ENCODE measurements around the gene ADD1. TPM values are rescaled to one million over a fixed set of nuclear protein-coding genes. Genes with fewer than 3 reads are reported as not detected.

ADD1 gene
- total RNA-seq, 1 experiment from 2014 or later, result 232 TPM

DNA sequence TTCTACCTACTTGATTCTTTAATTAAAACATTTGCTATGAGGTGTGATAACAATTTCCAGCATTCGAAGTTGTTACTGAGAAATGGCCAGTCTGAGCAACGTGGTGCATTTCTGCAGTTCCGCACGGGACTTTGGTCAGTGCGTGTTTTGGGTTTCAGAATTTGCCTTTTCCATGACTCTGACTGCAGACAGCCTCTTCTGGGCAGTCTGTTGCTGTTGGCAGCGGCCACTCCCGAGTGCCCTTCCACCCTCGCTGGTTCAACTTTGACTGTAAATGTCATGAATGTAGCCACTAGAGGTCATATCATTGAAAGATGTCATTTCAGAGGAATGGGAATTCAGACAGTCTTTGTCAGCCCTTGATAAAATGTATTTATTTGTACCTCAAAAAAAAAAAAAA, 65.9 kb downstream of the ADD1 start:
- ChIA-PET CTCF (no interaction called here), POLR2A (ENCODE audit: low non-redundant PET) (no interaction called here)
- no peaks in the 10 kb centered on the region for H3K27me3 ChIP-seq (replicated peaks; ENCODE audit: insufficient read depth, low read depth, low read length, poor library complexity)
- H3K4me3 ChIP-seq (ENCODE audit: low read depth, low read length, poor library complexity, severe bottlenecking), result no peak overlapping the region
- H3K36me3 ChIP-seq (ENCODE audit: insufficient read depth, low read length, poor library complexity, severe bottlenecking), result peaks cover 55% of the 10 kb centered on the region
- intact Hi-C loops (cut with micrococcal nuclease; ENCODE audit: unreplicated experiment), result no loop called here
- no peaks in the 10 kb centered on the region for H3K9me3 ChIP-seq (ENCODE audit: low read depth, low read length, poor library complexity, severe bottlenecking)
- H3K4me1 ChIP-seq (ENCODE audit: insufficient read depth, low read length, poor library complexity, severe bottlenecking), result no peaks in the 10 kb centered on the region
- H3K27ac ChIP-seq (ENCODE audit: low read depth, low read length, poor library complexity, severe bottlenecking), result no peak overlapping the region
- no peak for DNase-seq (ENCODE audit: low spot score)
- BruUV-seq (replicated peaks), result no TSS peak
- TF ChIP-seq, protein P1, sequence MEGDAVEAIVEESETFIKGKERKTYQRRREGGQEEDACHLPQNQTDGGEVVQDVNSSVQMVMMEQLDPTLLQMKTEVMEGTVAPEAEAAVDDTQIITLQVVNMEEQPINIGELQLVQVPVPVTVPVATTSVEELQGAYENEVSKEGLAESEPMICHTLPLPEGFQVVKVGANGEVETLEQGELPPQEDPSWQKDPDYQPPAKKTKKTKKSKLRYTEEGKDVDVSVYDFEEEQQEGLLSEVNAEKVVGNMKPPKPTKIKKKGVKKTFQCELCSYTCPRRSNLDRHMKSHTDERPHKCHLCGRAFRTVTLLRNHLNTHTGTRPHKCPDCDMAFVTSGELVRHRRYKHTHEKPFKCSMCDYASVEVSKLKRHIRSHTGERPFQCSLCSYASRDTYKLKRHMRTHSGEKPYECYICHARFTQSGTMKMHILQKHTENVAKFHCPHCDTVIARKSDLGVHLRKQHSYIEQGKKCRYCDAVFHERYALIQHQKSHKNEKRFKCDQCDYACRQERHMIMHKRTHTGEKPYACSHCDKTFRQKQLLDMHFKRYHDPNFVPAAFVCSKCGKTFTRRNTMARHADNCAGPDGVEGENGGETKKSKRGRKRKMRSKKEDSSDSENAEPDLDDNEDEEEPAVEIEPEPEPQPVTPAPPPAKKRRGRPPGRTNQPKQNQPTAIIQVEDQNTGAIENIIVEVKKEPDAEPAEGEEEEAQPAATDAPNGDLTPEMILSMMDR (conservative IDR thresholded peaks at IDR 0.05; ENCODE audit: low read depth, low read length), result no peak
- TF ChIP-seq EZH2 (IDR thresholded peaks at IDR 0.05; ENCODE audit: borderline replicate concordance, low read depth, low read length, poor library complexity, severe bottlenecking), result no peak

DNA sequence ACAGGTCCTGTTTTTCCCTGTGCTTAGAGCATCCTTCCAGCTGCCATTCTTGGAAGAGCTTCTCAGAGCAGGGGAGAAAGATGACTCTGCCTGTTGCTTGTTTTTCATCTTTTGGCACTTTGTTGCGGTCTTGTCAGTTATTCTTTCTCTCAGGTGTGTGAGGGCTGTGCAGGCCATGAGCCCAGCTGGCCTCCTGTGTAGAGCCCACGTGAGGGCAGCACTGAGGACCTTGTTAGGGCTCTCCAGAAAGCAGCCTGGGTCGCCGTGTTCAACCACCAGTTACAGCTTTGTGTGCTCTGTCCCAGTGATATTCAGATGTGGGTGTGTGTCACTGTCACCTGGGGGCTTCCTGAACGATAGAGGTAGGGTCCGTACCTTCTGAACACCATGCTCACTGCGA, 66.8 kb downstream of the ADD1 start:
- DNase-seq (ENCODE audit: low spot score), result no peak
- intact Hi-C loops (cut with micrococcal nuclease; ENCODE audit: unreplicated experiment), result no loop called here
- CTCF ChIA-PET, result interaction anchor here (0.5 kb wide), 1 partner anchor 146 kb away, joined by 4 read pairs; no protein-coding TSS in a partner anchor
- H3K9me3 ChIP-seq (ENCODE audit: low read depth, low read length, poor library complexity, severe bottlenecking), result no peaks in the 10 kb centered on the region
- no peaks in the 10 kb centered on the region for H3K4me1 ChIP-seq (ENCODE audit: insufficient read depth, low read length, poor library complexity, severe bottlenecking)
- BruUV-seq (replicated peaks), result no TSS peak
- H3K27me3 ChIP-seq (replicated peaks; ENCODE audit: insufficient read depth, low read depth, low read length, poor library complexity), result no peaks in the 10 kb centered on the region
- H3K27ac ChIP-seq (ENCODE audit: low read depth, low read length, poor library complexity, severe bottlenecking), result no peak overlapping the region
- TF ChIP-seq, protein P1 (conservative IDR thresholded peaks at IDR 0.05; ENCODE audit: low read depth, low read length), result 0 out of 2 replicates have a peak, but pooled peaks have one; percentile 16
- TF ChIP-seq EZH2 (IDR thresholded peaks at IDR 0.05; ENCODE audit: borderline replicate concordance, low read depth, low read length, poor library complexity, severe bottlenecking), result no peak
- H3K4me3 ChIP-seq (ENCODE audit: low read depth, low read length, poor library complexity, severe bottlenecking), result no peak overlapping the region
- peaks cover 53% of the 10 kb centered on the region for H3K36me3 ChIP-seq (ENCODE audit: insufficient read depth, low read length, poor library complexity, severe bottlenecking)
- POLR2A ChIA-PET (ENCODE audit: low non-redundant PET), result no interaction called here

DNA sequence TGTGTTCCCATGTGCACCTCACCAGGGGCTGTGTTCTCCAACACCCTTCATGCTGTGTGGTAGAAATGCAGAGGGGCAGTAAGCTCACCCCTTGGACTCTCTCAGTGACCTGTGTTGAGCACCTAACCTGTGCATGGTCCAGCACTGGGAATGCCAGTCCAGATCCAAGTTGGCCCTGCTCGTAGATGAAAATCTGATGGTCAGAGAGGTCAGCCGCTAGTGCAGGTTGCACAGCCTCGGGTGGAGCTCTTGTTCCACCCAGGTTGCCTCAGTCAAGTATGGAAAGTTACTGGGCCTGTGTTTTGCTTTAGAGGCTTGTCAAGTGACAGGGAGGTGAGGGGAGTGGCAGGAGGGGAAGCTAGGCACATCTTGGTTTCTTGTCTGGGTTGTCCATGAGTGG, 68.2 kb downstream of the ADD1 start:
- no TSS peak for BruUV-seq (replicated peaks)
- intact Hi-C loops (cut with micrococcal nuclease; ENCODE audit: unreplicated experiment), result no loop called here
- Histone ChIP-seq H3K36me3 (ENCODE audit: insufficient read depth, low read length, poor library complexity, severe bottlenecking) (peaks cover 49% of the 10 kb centered on the region), H3K27me3 (replicated peaks; ENCODE audit: insufficient read depth, low read depth, low read length, poor library complexity) (no peaks in the 10 kb centered on the region), H3K4me3 (ENCODE audit: low read depth, low read length, poor library complexity, severe bottlenecking) (no peak overlapping the region), H3K27ac (ENCODE audit: low read depth, low read length, poor library complexity, severe bottlenecking) (no peak overlapping the region), H3K4me1 (ENCODE audit: insufficient read depth, low read length, poor library complexity, severe bottlenecking) (no peaks in the 10 kb centered on the region), H3K9me3 (ENCODE audit: low read depth, low read length, poor library complexity, severe bottlenecking) (no peaks in the 10 kb centered on the region)
- CTCF ChIA-PET, result no interaction called here
- no peak for DNase-seq (ENCODE audit: low spot score)
- POLR2A ChIA-PET (ENCODE audit: low non-redundant PET), result no interaction called here
- TF ChIP-seq, protein P1 (conservative IDR thresholded peaks at IDR 0.05; ENCODE audit: low read depth, low read length), result no peak
- TF ChIP-seq EZH2 (IDR thresholded peaks at IDR 0.05; ENCODE audit: borderline replicate concordance, low read depth, low read length, poor library complexity, severe bottlenecking), result no peak
